Measurements from ENCODE around the gene MOB3C.
"Not testable (repeated sequence)": the region's sequence is repeated elsewhere in the genome, so short reads cannot be mapped to it uniquely, and the experiment has no call there.

MOB3C gene

DNA sequence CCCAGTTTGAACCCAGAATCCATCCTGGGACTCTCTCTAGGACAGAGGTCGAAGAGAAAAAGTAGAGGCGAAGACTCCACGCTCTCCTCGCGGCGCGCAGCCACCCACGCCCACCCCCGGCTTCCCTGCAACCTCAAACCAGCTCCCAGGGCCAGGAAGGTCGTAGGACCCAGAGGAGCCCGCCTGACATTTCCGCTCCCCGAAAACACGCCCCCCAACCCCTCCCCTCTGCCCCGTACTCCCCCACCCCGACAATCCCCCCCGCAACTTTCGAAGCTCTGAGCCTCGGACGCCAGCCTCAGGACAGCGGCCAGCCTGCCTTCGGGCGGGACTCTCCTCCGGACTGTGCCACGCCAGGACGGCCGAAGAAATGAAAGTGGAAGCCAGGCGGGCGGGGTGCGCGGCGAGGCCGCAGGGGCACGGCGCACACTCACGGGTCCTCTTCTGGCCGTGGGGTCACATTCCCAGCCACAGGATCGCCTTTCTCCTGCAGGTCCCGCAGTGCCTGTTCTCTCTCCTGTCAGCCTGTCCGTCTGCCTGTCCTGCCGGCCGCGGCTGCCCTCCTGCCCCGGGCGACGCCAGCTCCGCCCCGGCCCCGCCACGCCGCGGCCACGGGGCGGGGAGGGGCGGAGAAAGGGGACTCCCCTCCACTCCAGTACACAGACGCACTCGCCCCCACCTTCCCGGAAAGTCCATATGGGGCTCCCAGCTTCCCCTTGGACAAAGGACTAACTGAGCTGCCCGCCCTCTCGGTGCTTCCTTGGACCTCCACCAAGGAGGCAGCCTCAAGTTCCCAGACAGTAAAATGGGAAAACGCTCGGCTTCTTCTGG, at the start of gene MOB3C:
MOB3C (minus strand) TSS at position 535 of the 831 bp plus-strand sequence. CDS start 3,490 bp downstream, outside the sequence.
- DNase-seq, result no peak

DNA sequence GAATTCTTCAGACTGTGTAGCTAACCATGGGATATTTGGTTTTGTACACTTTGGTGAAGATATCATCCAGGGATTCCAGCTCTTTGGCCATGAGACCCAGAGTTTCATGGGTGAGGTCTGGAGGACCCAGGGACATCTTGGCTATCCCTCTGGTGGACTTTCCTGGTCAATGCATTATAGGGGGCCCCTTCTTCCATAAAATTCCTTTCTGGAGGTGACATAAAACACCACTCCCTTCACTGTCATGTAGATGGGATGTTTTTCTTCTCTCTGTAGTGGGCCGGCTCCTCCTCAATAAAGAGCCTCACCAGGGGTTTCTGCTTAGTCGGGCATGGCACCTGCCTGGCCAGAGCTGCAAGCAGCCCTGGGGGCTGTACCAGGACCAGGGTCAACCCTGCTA, 49.4 kb upstream of the MOB3C start:
- no peak for DNase-seq

DNA sequence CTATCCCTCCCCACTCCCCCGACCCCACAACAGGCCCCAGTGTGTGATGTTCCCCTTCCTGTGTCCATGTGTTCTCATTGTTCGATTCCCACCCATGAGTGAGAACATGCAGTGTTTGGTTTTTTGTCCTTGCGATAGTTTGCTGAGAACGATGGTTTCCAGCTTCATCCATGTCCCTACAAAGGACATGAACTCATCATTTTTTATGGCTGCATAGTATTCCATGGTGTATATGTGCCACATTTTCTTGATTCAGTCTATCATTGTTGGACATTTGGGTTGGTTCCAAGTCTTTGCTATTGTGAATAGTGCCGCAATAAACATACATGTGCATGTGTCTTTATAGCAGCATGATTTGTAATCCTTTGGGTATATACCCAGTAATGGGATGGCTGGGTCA, 46.3 kb upstream of the MOB3C start:
- not testable (repeated sequence) for DNase-seq

DNA sequence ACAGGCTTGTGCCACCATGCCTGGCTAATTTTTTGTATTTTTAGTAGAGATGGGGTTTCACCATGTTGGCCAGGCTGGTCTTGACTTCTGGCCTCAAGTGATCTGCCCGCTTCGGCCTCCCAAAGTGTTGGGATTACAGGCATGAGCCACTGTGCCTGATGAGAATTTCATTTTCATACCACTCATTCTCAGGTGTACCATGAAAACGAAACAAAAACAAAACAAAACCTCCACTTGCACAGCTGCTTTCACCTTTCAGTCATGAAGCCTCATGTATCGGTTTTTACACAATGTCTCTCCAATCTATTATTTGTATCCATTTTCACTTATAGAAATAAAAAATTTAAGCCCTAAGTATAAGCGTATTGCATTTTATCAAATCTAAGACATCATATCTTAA, 43.5 kb upstream of the MOB3C start:
- DNase-seq, result not testable (repeated sequence)

DNA sequence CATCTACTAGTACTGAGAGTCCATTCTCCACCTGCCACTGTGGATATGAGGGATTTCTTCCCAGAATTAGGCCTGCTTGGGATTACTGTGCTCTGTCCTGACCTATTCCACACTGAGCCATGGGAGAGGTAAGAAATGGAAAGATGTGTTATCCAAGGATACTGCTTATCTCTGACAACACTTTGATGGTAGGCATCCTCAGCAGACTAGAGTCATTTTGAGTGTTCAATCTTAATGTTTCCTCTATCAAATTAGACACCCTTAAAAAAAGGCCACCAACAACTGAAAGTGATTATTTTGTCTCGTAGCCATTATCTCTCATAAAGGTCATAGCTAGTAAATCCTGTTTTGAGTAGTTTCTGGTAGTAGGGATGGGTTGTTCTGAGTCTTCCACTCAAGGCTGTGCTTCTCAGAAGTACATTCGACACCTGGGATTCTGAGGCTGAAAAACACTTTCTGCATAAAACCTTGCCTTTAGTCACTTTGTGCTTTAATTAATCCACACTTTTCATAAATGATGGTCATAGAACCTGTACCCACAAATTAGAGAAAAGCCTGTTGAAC, 42.8 kb upstream of the MOB3C start:
- no peak for DNase-seq

DNA sequence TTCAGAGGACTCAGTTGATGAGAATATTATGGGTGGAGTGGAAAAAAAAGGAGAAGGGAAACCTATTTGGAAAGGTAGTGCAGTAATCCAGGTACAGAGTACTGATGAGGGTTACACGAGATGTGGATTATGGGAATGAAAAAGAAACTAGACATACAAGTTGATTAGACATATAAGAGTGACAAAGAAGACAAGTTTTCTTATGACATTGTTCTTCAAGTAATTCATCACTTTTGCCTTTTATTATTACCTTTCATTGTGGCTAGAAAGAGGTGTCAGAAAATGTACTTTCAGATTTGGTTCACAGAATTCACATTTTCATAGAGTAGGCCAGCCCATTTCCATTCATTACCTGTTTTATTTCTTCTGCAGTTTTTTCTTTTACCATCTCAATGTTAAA, 41.2 kb upstream of the MOB3C start:
- DNase-seq, result no peak

DNA sequence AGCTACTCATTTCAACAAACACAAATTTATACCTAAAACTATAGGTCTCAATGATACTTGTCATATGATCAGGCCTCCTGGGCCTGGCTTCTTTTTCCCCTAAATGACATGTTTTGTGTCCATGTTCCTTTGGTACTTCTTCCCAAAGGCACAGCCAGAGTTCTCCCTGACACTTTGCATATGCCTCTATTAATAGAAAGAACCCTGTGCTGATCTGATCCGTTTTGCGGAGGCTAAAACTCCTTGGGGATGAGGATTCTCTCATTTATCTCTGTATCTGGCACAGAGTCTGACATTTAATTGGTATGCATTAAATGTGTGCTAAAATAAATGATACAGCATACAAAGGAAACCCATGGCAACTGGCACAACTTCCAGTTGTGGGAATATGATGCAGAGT, 40.0 kb upstream of the MOB3C start:
- no peak for DNase-seq

DNA sequence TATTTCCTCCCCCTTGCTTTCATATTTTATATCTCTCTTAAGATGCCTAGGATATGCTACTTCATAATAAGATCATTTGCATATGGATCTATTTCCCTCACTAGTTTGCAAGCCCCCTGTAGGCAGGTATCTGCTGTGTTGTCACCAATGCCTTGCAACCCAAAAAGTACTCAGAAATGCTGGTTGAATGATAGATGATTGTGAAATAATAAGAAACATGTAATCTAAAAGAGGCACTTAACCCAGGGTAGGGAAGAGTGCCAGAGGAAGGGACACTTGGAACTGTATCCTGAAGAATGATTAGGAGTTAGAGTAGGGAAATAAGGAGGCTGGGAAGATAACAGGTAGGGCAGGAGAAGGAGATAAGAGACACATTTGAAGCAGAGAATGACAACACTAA, 39.2 kb upstream of the MOB3C start:
- no peak for DNase-seq

DNA sequence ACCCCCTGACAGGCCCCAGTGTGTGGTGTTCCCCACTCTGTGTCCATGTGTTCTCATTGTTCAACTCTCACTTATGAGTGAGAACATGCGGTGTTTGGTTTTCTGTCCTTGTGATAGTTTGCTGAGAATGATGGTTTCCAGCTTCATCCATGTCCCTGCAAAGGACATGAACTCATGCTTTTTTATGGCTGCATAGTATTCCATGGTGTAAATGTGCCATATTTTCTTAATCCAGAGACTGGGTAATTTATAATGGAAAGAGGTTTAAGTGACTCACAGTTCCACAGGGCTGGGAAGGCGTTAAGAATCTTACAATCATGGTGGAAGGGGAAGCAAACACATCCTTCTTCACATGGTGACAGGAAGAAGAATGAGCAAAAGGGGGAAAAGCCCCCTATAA, 38.1 kb upstream of the MOB3C start:
- DNase-seq, result not testable (repeated sequence)

DNA sequence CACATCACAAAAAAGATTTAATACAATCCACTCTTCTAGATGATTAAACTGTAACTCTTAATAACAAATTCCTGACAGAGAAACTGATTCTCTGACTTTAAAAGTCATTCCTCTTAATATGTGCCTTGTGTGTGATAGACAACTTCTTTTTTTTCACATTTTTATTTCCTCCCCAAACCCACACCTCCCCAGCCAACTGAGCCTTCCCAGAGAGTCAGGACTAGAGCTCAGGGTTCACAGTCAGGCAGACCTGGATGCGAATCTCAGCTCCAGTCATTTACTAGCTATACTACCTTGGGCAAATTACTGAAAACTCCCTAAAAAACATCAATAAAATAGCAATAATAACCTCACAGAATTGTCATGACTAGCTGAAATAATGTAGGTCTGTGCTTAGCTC, 37.4 kb upstream of the MOB3C start:
- DNase-seq, result no peak

DNA sequence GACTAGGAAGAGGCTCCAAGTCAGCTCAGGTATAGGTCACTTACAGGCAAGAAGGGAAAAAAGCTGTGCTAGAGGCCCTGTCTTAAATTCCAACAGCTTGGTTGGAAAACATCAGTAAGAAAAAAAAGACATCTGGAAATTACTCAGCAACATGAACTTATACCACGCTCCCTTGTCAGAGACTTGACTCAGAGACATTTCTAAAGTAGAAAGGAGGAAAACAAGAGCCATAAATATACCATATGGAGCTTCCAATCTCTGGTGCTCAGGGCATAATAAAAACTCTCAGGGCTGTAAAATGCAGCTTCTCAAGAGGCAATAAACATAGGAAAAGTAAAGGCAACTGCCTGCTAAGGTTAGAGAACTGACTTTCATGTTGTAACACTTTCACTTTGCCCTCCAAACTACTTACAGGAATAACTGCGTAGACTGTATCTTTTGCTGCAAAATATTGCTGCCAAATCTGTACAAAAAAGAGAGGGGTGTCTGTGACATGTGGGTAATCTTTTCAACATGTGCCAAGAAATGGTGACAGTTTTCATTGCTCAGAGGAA, 36.9 kb upstream of the MOB3C start:
- DNase-seq, result no peak

DNA sequence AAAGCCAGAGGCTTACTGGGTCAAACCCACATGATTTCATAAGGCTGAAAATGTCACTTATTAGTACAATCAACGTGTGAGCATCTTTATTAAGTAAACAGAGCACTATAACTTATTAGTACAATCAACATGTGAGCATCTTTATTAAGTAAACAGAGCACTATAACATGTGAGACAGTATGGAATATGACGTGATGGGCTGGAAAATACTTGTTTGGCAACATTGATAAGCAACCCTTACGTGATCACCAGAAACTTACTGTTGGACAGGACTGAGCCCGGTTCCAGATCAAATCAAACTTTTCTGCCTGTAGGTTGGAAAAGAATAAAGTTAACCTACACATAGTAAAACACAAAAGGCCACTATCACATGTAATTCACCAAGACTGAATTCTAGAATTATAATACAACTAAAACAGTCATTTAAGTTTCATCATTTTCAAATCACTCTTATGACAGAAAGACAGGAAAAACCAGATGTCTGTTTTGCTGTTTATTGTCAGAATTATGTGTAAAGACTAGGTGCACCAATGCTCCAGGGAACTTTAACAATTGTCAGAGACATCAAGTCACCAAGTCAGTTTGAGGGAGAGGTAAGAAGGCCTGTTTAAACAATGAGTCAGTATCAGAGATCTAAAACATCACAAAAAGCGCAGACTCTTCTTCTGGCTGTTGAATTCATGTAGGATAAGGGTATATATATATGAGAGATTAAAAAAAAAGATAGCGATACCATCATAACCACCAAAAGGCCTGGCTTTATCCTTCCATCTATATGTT, 35.9 kb upstream of the MOB3C start:
- no peak for DNase-seq

DNA sequence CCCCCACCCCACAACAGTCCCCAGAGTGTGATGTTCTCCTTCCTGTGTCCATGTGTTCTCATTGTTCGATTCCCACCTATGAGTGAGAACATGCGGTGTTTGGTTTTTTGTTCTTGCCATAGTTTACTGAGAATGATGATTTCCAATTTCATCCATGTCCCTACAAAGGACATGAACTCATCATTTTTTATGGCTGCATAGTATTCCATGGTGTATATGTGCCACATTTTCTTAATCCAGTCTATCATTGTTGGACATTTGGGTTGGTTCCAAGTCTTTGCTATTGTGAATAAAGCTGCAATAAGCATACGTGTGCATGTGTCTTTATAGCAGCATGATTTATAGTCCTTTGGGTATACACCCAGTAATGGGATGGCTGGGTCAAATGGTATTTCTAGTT, 34.5 kb upstream of the MOB3C start:
- not testable (repeated sequence) for DNase-seq

DNA sequence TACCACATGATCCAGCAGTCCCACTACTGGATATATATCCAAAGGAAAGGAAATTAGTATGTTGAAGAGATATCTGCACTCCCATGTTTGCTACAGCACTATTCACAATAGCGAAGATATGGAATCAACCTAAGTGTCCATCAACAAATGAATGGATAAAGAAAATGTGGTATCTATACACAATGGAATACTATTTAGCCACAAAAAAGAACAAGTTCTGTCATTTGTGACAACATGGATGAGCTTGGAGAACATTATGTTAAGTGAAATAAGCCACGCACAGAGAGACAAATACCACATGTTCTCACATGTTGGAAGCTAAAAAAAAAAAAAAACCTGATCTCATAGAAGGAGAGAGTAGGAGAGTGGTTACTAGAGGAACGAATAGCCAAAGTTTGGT, 33.9 kb upstream of the MOB3C start:
- DNase-seq, result no peak

DNA sequence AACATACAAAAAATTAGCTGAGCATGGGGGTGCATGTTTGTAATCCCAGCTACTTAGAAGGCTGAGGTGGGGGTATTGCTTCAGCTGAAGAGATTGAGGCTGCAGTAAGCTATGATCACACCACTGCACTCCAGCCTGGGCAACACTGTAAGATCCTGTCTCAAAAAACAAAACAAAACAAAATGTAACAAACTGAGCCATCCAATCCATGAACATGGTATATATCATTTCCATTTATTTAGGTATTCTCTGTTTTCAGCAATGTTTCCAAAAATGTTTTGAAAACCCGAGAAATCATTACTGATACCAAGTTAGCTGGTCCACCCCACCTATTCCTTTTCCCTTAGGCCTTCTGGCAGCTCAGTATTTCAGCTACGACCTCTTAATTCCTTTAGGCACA, 33.2 kb upstream of the MOB3C start:
- no peak for DNase-seq

DNA sequence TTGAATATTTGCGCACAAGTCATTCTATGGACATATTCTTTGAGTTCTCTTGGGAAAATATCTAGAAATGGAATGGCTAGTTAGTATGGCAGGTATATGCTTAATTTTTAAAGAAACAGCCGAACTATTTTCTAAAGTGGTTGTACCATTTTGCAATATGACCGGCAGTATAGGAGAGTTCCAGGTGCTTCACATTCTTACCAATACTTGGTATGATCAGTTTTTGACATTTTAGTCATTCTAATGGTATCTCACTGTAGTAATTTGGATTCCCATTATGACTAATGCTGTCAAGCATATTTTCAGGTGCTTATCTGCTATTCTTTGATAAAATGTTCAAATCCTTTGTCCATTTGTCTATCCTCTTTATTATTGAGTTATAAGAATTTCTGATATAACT, 31.0 kb upstream of the MOB3C start:
- DNase-seq, result no peak

DNA sequence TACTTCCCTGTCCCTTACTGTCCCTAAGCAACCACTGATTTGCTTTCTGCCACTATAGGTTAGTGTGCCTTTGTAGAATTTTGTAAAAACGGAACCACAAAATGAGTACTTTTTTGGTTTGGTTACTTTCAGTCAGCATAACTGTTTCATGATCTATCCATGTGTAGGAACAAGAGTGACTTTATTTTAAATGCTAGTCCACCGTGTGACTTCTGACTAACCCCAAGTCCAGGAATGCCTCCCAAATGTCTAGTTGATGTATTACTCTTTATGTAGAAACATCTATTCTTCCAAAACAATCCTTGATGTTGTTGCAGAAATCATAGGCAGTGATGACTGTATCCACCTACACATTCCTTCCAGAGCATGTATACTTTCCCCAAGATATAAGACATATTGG, 30.2 kb upstream of the MOB3C start:
- no peak for DNase-seq

DNA sequence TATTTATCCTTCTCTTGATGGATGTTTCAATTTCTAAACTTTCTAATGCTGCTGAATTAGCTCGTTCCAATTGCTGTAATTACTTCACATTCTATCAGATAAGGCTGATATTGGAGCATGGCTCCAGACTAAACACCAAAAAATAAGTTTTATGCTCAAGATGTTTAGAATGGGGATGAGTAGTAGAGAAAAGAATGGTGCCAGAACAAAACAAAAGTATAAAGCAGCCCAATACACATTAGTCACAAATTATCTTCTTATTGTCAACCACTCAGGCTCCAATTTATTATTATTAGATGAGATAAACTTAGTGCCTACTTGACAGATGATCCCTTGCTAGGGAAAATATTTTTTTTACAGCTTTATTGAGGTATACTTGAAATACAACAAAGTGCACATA, 29.7 kb upstream of the MOB3C start:
- DNase-seq, result no peak

DNA sequence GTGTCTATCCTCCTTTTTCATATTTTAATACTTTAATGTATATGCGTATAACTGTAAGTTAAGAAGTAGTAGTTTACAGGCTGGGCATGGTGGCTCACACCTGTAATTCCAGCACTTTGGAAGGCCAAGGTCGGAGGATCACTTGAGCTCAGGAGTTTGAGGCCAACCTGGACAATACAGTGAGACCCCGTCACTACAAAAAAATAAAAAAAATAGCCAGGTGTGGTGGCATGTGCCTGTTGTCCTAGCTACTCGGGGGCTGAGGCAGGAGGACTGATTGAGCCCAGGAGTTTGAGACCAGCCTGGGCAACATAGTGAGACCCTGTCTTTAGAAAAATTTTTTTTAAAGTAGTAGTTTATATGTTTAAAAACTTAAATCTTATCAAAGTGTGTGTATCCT, 29.2 kb upstream of the MOB3C start:
- no peak for DNase-seq

DNA sequence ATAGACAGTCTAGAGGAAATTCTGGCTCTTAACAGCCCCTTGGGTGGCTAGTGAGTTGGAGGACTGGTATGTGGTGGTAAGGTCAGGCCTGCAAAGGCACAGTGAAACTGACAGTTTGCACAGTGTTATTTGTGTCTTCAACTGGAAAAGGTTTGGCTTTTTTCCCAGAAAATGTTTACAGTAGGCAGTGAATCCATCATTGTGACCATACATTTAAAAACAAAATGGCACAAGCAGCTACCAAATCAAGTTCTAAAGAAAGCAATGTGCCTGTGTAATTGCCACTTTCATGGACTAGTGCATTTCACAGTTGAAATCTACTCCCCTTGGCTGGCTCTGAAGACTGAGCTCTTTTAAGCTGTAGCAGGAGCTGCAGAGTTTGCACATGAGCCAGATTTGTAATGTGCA, 26.8 kb upstream of the MOB3C start:
- peak; percentile 55 for DNase-seq

DNA sequence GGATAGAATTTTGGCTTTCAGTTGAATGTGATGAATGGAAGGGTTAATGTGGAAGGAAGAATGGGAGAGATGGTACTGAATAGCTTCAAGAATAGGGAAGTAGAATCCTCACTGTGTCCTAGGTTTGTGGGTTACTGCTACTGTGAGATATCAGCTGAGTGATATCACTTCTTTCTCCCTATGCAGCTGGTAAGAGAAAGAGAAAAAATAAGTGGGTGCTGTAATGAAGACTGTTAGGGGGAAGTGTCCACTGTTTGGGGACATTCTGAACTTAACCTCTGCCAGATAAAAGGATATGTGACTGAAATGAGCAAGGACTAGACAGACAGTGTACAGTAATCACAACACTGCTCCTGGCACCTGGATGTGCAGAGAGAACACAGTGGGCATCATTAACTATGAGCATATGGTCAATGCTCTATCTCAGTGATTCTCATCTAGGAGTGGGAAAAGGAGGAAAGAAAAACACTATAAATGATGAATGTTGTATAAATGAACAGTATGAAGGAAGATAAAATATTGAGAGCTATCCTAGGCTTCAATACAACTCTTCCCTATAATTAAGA, 25.6 kb upstream of the MOB3C start:
- no peak for DNase-seq

DNA sequence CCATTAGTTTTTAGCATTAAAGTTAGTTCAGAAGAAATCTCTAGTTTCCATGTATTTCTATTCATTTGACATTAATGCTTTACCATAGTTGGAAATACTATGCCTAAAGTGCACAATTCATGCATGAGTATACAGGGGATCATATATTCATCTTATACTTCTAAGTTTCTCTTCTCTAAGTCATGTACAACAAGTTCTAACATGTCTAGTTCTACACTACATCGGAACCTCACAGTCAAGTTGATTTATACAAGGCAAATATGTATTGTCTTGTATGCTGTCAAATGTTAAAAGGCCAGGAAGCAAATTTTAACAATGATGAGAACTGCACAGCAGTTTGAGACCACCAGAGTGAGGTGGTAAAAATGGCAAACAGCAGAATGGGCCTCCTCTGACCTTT, 22.9 kb upstream of the MOB3C start:
- DNase-seq, result no peak

DNA sequence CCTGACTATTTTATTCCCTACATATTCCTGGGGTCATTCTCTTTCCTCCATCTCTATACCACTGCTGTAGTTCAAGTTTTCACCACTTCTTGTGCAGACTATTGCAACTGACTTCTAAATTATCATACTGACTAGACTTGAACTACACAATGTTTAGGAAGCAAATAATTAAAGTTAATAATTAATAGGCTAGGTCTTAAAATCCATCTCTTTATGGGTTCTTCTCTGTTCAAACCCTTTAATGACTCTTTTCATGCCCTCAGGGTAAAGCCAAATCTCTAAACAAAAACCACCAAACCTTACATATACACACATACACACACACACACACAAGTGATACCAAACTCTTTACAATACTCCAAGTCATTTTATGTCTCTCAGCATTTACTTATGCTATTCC, 22.3 kb upstream of the MOB3C start:
- DNase-seq, result no peak

Measured in NCI-H510A treated with DMSO at 0.1 percent for 48 hours (cell line).